Measurements from ENCODE around the gene VPS26A. TPM values are rescaled to one million over a fixed set of nuclear protein-coding genes. Genes with fewer than 3 reads are reported as not detected.

Gene VPS26A
- total RNA-seq, 1 donor from 2014 or later: 42.6 TPM

DNA sequence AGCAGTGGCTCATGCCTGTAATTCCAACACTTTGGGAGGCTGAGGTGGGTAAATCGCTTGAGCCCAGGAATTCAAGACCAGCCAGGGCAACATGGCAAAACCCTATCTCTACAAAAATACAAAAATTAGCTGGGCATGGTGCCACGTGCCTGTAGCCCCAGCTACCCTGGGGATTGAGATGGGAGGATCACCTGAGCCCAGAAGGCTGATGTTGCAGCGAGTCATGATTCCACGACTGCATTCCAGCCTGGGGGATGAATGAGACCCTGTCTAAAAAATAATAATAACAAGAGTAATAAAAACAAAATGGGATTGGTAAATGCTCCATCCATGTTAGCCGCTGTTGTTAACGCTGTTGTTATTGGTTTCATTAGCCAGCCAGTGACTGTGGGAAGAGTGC lies 94.9 kb downstream of the VPS26A start:
- Histone ChIP-seq H3K27me3 (ENCODE audit: control insufficient read depth, insufficient read depth, low read length) (no peaks in the 10 kb centered on the region), H3K36me3 (ENCODE audit: control insufficient read depth, insufficient read depth, low read length) (no peaks in the 10 kb centered on the region), H3K4me3 (ENCODE audit: low read depth, low read length) (no peak overlapping the region)
- DNase-seq (ENCODE audit: low read depth) (no peak), FAIRE-seq (no peak)
- TF ChIP-seq, protein P1, sequence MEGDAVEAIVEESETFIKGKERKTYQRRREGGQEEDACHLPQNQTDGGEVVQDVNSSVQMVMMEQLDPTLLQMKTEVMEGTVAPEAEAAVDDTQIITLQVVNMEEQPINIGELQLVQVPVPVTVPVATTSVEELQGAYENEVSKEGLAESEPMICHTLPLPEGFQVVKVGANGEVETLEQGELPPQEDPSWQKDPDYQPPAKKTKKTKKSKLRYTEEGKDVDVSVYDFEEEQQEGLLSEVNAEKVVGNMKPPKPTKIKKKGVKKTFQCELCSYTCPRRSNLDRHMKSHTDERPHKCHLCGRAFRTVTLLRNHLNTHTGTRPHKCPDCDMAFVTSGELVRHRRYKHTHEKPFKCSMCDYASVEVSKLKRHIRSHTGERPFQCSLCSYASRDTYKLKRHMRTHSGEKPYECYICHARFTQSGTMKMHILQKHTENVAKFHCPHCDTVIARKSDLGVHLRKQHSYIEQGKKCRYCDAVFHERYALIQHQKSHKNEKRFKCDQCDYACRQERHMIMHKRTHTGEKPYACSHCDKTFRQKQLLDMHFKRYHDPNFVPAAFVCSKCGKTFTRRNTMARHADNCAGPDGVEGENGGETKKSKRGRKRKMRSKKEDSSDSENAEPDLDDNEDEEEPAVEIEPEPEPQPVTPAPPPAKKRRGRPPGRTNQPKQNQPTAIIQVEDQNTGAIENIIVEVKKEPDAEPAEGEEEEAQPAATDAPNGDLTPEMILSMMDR (IDR thresholded peaks at IDR 0.05; ENCODE audit: insufficient read depth, low read length, severe bottlenecking): no peak

GRCh38 chr10:69220041-69220451 lies 96.1 kb downstream of the VPS26A start, which contains the start of gene HKDC1:
HKDC1 (plus strand) TSS chr10:69220332; CDS start chr10:69220436, 104 bp downstream.
- no peaks in the 10 kb centered on the region for H3K36me3 ChIP-seq (ENCODE audit: control insufficient read depth, insufficient read depth, low read length)
- FAIRE-seq: no peak
- H3K4me3 ChIP-seq (ENCODE audit: low read depth, low read length): peak within 1 kb of the TSS; percentile 1
- no peak for DNase-seq (ENCODE audit: low read depth)
- TF ChIP-seq, protein P1 (IDR thresholded peaks at IDR 0.05; ENCODE audit: insufficient read depth, low read length, severe bottlenecking): no peak
- no peaks in the 10 kb centered on the region for H3K27me3 ChIP-seq (ENCODE audit: control insufficient read depth, insufficient read depth, low read length)

DNA sequence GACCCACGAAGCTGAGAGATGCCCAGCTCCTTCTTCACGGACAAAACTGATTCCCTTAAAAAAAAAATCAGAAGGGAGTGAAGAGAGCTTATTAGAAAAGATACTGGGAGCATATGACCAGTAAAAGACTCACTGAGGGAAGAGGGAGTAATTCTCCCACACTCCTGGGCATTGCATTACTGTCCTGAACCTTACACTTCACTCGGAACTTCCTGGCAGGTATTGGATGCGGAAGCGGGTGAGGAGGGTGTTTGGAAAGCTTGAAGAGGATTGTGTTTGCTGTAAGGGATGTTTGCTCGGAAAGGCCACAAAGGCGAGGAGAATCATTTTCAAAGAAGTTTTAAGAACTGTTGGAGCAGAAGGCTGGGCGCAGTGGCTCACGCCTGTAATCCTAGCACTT lies 96.5 kb downstream of the VPS26A start:
- Histone ChIP-seq H3K36me3 (ENCODE audit: control insufficient read depth, insufficient read depth, low read length) (no peaks in the 10 kb centered on the region), H3K27me3 (ENCODE audit: control insufficient read depth, insufficient read depth, low read length) (no peaks in the 10 kb centered on the region), H3K4me3 (ENCODE audit: low read depth, low read length) (peak overlapping the region; percentile 1)
- TF ChIP-seq, protein P1 (IDR thresholded peaks at IDR 0.05; ENCODE audit: insufficient read depth, low read length, severe bottlenecking): no peak
- DNase-seq (ENCODE audit: low read depth): peak; percentile 33
- FAIRE-seq: no peak

Other genes starting within 250 kb of the VPS26A start
- 47.9 and 73.7 TPM in 2 replicates for gene DDX50, start 222.9 kb upstream of the VPS26A start, total RNA-seq
- 148 and 193 TPM in 2 replicates for gene DDX21, start 168.0 kb upstream of the VPS26A start, total RNA-seq
- gene KIFBP, start 135.4 kb upstream of the VPS26A start, total RNA-seq: 11.8 and 18.6 TPM in 2 replicates
- 0.26 and 1.0 TPM in 2 replicates for gene SRGN, start 36.1 kb upstream of the VPS26A start, total RNA-seq
- 39.2 and 46.6 TPM in 2 replicates for gene SUPV3L1, start 56.1 kb downstream of the VPS26A start, total RNA-seq
- 3.9 and 12.7 TPM in 2 replicates for gene HKDC1, start 96.2 kb downstream of the VPS26A start, total RNA-seq
- 170 and 182 TPM in 2 replicates for gene HK1, start 154.3 kb downstream of the VPS26A start, total RNA-seq

Measured in bronchial epithelial cell (primary cell).